Daoy (cell line): ENCODE measurements around the gene SSBP3. TPM values are rescaled to one million over a fixed set of nuclear protein-coding genes. Genes with fewer than 3 reads are reported as not detected.

Experiments used
- DNase-seq: peaks from one replicate; pipeline ENCODE4 v3.0.0-alpha.2; 2015; ENCODE audit warnings: low read depth
- total RNA-seq: library from RNA; depleted of rRNA; stranded (reverse); fragments of >200 nt; shearing (Covaris generic); gene quantifications from 2 replicates; pipeline ENCODE4 v1.2.3, GENCODE V29; 2014

SSBP3 gene
- total RNA-seq, 1 experiment from 2014 or later, result 21.2 TPM

- no peak for DNase-seq
Observed at GRCh38 chr1:54284781-54285529, 121.2 kb downstream of the SSBP3 start.

GRCh38 chr1:54283635-54284385 is 122.4 kb downstream of the SSBP3 start:
- no peak for DNase-seq

- no peak for DNase-seq
Observed at GRCh38 chr1:54282101-54282847, 123.9 kb downstream of the SSBP3 start.

GRCh38 chr1:54280651-54281050 is 125.5 kb downstream of the SSBP3 start:
- no peak for DNase-seq

- no peak for DNase-seq
Observed at GRCh38 chr1:54279457-54279856, 126.7 kb downstream of the SSBP3 start.

- DNase-seq, result no peak
Observed at GRCh38 chr1:54278941-54279422, 127.2 kb downstream of the SSBP3 start.

- no peak for DNase-seq
Observed at GRCh38 chr1:54277451-54278341, 128.5 kb downstream of the SSBP3 start.

GRCh38 chr1:54276617-54277450 is 129.4 kb downstream of the SSBP3 start:
- DNase-seq, result no peak

- peak; percentile 57 for DNase-seq
Observed at GRCh38 chr1:54275349-54275748, 130.8 kb downstream of the SSBP3 start.

- no peak for DNase-seq
Observed at GRCh38 chr1:54274881-54275280, 131.3 kb downstream of the SSBP3 start.

- no peak for DNase-seq
Observed at GRCh38 chr1:54274448-54274847, 131.7 kb downstream of the SSBP3 start.

- DNase-seq, result peak; percentile 57
Observed at GRCh38 chr1:54273795-54274163, 132.4 kb downstream of the SSBP3 start.

- DNase-seq, result peak; percentile 83
Observed at GRCh38 chr1:54273092-54273794, 133.0 kb downstream of the SSBP3 start.

GRCh38 chr1:54272772-54273091 is 133.5 kb downstream of the SSBP3 start:
- no peak for DNase-seq

GRCh38 chr1:54272134-54272533 is 134.1 kb downstream of the SSBP3 start:
- DNase-seq, result no peak

GRCh38 chr1:54271341-54271740 is 134.9 kb downstream of the SSBP3 start:
- no peak for DNase-seq

GRCh38 chr1:54270543-54270942 is 135.7 kb downstream of the SSBP3 start:
- DNase-seq, result no peak

- DNase-seq, result no peak
Observed at GRCh38 chr1:54268762-54269297, 137.4 kb downstream of the SSBP3 start.
